HCT116 (cell line): Measurements from ENCODE around the gene CISD1.

Experiments used
- CEBPB ChIP-seq: IDR thresholded peaks from 2 replicates; pipeline ENCODE4 v1.6.1; 2012; ENCODE audit warnings: low read depth
- CTCF ChIP-seq, 3 experiments: fragments of 200-600 bp in 1 of 3; sonication (generic) in 1 of 3; IDR thresholded peaks in 2 of 3; conservative IDR thresholded peaks in 1 of 3; 2 replicates each; pipeline ENCODE4 v1.5.1; 2012 to 2017; ENCODE audit warnings: low read depth in 2 of 3, low read length in 2 of 3, antibody characterized with exemption in 1 of 3, borderline replicate concordance in 1 of 3, control low read depth in 1 of 3, mild to moderate bottlenecking in 1 of 3, mixed read lengths in 1 of 3, mixed run types in 1 of 3, moderate library complexity in 1 of 3; ENCODE audit not compliant: insufficient read depth in 1 of 3
- EZH2 ChIP-seq: fragments of 200-600 bp; sonication (generic); IDR thresholded peaks from 2 replicates; pipeline ENCODE4 v1.6.1; 2017; ENCODE audit warnings: antibody characterized with exemption, mixed run types
- POLR2A ChIP-seq: IDR thresholded peaks from 2 replicates; pipeline ENCODE4 v1.7.0; 2011; ENCODE audit warnings: borderline replicate concordance; ENCODE audit not compliant: insufficient read depth, insufficient read length; ENCODE audit errors: extremely low read depth
- RAD21 ChIP-seq: IDR thresholded peaks from 2 replicates; pipeline ENCODE4 v1.6.1; 2012; ENCODE audit warnings: low read depth, mild to moderate bottlenecking
- SP1 ChIP-seq: IDR thresholded peaks from 2 replicates; pipeline ENCODE4 v1.6.1; 2012; ENCODE audit warnings: low read depth

GRCh38 chr10:58311026-58311425, 42.1 kb downstream of the CISD1 start:
- TF ChIP-seq EZH2 (no peak), CTCF (IDR thresholded peaks at IDR 0.05 in 2 of 3, conservative IDR thresholded peaks at IDR 0.05 in 1 of 3; ENCODE audit: borderline replicate concordance in 1 of 3, insufficient read depth in 1 of 3, low read depth in 2 of 3, low read length in 2 of 3) (no peak), POLR2A (no peak), CEBPB (no peak), SP1 (no peak), RAD21 (no peak)
